NCI-H2196 (cell line): ENCODE results near the gene GALP.
"Not testable (repeated sequence)": the region's sequence is repeated elsewhere in the genome, so short reads cannot be mapped to it uniquely, and the experiment has no call there.

ENCODE experiments used
- DNase-seq: peaks from one replicate; lab custom pipeline; 2025; ENCODE audit not compliant: unreplicated experiment; lab: John Stamatoyannopoulos, UW

Gene GALP

GRCh38 chr19:56177564-56178243 lies 1.9 kb downstream of the GALP start:
- DNase-seq = no peak

- DNase-seq = no peak
These were observed 14.0 kb downstream of the GALP start for GRCh38 chr19:56189785-56190184.

DNA sequence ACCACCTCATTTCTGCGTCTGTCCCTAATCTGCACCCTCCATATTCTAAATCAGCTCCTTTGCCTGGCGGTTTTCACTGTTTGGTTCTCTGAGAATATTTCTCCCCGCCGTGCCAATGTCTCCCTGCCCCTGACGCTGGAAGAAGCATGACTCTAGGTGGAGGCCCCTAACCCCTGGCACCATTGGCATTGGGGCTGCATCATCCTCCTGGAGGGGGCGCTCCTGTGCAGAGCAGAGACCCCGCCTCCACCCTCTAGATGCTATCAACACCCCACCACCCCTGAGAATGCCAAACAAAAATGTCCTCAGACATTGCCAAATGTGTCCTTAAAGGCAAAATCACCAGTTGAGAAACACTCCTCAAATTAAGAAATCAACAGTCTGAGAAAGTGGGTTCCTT lies 15.3 kb downstream of the GALP start:
- no peak for DNase-seq

- no peak for DNase-seq
These were observed 15.9 kb downstream of the GALP start for GRCh38 chr19:56191711-56192110.

- DNase-seq = no peak
These were observed 18.3 kb downstream of the GALP start for GRCh38 chr19:56193981-56194640.

GRCh38 chr19:56197646-56198045 lies 21.8 kb downstream of the GALP start, which contains the start of gene ZSCAN5B:
TSS of gene ZSCAN5B (minus strand) at chr19:56197783. CDS start at chr19:56193052, 4,731 bp downstream.
- not testable (repeated sequence) for DNase-seq

DNA sequence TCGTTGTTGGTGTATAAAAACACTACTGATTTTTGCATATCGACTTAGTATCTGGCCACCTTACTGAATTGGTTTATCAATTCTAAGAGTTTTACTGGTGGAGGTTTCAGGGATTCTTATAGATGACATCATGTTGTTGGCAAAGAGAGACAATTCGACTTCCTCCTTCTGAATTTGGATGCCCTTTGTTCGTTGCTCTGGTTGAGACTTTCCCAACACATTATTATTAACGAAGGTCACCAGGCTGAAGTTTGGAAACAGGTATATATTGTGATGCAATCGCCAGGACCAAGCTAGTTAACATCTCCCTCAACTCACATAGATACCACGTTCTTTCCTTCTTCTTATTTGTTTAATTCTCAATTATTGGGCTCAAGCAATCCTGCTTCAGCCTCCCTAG lies 23.9 kb downstream of the GALP start:
- no peak for DNase-seq

DNA sequence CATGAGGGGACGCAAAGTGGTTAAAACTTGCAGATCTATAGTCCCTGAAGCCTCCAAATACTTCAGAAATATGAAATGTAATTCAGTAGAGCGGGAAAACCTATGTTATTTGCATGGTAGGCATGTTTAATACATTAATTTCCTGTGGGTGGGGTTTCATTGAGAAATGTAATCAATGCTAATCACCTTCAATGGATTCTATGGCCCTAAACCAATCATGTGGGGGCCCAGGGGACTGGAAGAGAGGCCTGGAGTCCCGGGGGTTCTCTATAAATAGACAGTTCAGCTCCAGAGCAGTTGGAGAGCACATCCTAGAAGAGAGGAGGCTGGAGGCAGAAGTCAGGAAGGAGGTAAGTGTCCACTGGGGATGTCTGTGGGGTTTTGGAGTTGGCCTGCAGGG lies 26.2 kb downstream of the GALP start, which contains the start of gene ZSCAN5C:
Gene ZSCAN5C, plus strand, starts transcription at position 301 of the 400 bp plus-strand sequence. CDS start 3,641 bp downstream, outside the sequence.
- no peak for DNase-seq

- DNase-seq = not testable (repeated sequence)
These were observed 31.8 kb downstream of the GALP start for GRCh38 chr19:56207581-56207980.

- DNase-seq = no peak
These were observed 33.3 kb downstream of the GALP start for GRCh38 chr19:56209091-56209490.

- not testable (repeated sequence) for DNase-seq
These were observed 34.2 kb downstream of the GALP start for GRCh38 chr19:56210036-56210435.

- DNase-seq = no peak
These were observed 35.9 kb downstream of the GALP start for GRCh38 chr19:56211718-56212117.

DNA sequence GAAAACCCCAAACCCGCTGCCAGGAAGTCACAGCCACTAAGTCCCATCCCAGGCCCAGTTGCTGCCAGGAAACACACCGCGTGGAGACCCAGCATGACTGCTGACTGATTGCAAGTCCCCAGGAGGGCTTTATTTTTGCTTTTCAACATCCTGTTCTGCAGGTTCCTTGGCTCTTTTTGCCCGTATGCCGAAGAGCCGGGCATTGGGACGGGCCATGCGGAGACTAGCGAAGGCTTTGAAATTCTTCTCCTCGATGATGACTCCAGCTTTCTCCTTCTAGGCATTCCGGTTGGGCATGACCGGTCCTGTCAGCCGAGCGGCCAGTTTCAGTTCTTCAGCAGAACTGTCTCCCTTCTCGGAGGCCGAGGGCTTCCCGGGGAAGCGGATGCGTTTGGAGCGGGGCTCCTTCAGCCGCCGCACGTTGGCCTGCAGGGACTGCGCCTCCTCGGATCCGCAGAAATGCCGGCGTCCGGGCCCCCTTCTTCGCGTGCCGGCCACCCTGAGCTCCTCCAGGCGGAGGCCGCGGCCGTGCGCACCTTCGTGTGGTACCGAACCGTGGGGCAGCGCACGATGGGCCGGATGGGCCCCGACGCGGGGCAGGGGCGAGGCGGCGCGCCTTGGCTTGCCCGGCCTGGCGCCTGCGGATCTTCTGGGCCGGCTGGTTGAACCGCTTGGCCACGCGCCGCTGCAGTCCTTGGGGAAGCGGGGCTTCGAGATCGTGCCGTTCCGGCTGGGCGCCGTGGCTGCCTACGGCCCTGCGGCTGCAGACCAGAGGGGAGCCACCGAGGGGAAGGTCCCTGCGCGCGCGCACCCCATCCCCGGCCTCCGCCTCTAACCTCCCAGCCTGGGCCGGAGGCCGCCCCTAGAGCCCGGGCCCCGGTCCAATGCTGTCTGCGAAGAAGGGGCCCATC lies 41.5 kb downstream of the GALP start:
- no peak for DNase-seq

DNA sequence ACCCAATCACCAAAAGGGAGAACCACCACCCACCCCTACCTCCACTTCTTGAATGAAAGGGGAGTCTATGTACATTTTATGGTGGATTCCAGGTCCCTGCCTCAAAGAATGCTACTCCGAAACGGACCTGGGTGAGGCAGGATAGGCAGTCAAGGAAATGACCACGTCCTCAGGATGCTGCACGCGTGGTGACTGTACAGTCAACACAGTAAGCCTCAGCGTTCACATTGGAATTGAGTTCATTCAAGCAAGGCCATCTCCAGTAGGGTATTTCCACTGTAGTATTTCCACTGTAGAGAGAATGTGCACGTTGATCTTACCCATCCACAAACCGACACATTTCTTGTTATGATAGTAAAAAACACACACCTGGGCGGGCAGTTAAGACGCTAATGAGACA lies 43.2 kb downstream of the GALP start:
- DNase-seq = no peak

GRCh38 chr19:56221442-56221841 lies 45.6 kb downstream of the GALP start:
- not testable (repeated sequence) for DNase-seq

GRCh38 chr19:56221851-56222250 lies 46.0 kb downstream of the GALP start:
- no peak for DNase-seq

DNA sequence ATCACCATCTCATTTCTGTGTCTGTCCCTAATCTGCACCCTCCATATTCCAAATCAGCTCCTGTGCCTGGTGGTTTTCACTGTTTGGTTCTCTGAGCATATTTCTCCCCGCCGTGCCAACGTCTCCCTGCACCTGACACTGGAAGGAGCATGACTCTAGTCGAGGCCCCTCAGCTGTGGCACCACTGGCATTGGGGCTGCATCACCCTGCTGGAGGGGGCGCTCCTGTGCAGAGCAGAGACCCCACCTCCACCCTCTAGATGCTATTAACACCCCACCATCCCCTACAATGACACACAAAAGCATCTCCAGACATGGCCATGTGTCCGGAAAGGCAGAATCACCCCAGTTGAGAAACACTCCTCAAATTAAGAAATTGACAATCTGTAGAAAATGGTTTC lies 47.1 kb downstream of the GALP start:
- no peak for DNase-seq

DNA sequence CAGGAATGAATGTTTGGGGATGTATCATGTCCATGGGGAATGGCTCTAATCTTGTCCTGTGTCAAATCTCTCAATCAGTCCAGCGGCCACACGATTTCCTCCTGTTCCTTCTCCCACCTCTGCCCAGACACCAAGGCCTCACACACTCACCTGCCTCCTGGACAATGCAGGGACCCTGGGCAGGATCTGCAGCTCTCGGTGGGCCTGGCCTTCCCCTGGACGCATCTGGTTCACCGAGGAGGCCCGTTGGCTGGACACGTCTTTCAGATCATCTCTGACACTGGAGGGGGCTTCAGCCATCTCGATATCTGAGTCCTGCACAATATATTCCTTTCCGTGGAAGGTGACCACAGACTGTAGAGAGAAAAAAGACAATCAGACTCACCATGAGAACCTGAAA lies 47.7 kb downstream of the GALP start:
- no peak for DNase-seq
